K562 (cell line): Measurements from ENCODE around the gene ATP6V0A1. TPM values are rescaled to one million over a fixed set of nuclear protein-coding genes. Genes with fewer than 3 reads are reported as not detected.

ENCODE experiments used
- EHMT2 ChIP-seq: fragments of 450-650 bp; IDR thresholded peaks from 2 replicates; pipeline ENCODE4 v1.6.1; 2018; ENCODE audit warnings: antibody characterized with exemption
- KDM1A ChIP-seq, 2 experiments: fragments of 450-650 bp; IDR thresholded peaks; 2 replicates each; pipeline ENCODE4 v1.6.1; 2016; ENCODE audit warnings: mild to moderate bottlenecking in 2 of 2
- NR1H2 ChIP-seq: sonication (generic); formaldehyde crosslinking; IDR thresholded peaks from 2 replicates; pipeline ENCODE4 v1.4.0; 2020; ENCODE audit warnings: mild to moderate bottlenecking, missing genetic modification reagents
- POLR2A ChIP-seq: fragments of 450-650 bp; conservative IDR thresholded peaks from 2 replicates; pipeline ENCODE4 v1.6.1; 2016
- THAP7 ChIP-seq: fragments of 250-450 bp; sonication (Bioruptor Pico); IDR thresholded peaks from 2 replicates; pipeline ENCODE4 v1.5.0; 2021
- ZNF507 ChIP-seq: conservative IDR thresholded peaks from 2 replicates; pipeline ENCODE4 v1.6.1; 2017; ENCODE audit warnings: missing genetic modification characterization, missing compliant biosample characterization
- polyA plus RNA-seq, 8 experiments: library from polyadenylated mRNA; depleted of rRNA in 4 of 8; stranded (reverse) in 5 of 8; unstranded in 3 of 8; fragments of >200 nt; fragmentation: Nextera tagmentation in 2 of 8; fragmentation: Illumina TruSeq in 1 of 8; extraction: Ambion mirVana in 2 of 8; extraction: Trizol in 1 of 8; gene quantifications; 2 replicates each; pipeline versions ENCODE4 v1.2.1 to v1.2.3, GENCODE V29; 2011 to 2014; ENCODE audit warnings: inconsistent platforms in 1 of 8, missing spikeins in 1 of 8
- total RNA-seq, 7 experiments: library from RNA; depleted of rRNA in 6 of 7; stranded (reverse); fragments of >200 nt in 6 of 7; fragmentation: Illumina TruSeq in 2 of 7; extraction: Trizol in 2 of 7; gene quantifications; 2 replicates each; pipeline versions ENCODE4 v1.2.1 to v1.2.3, GENCODE V29; 2011 to 2021; ENCODE audit warnings: low replicate concordance in 1 of 7
- TF ChIP-seq, protein P1 (sequence below), 2 experiments: fragments of 450-650 bp; formaldehyde crosslinking in 1 of 2; IDR thresholded peaks; 2 replicates each; pipeline versions ENCODE4 v1.4.0 to v1.6.1; 2014 to 2020; ENCODE audit warnings: mild to moderate bottlenecking in 2 of 2, borderline replicate concordance in 1 of 2, low read depth in 1 of 2
- TF ChIP-seq, protein P2 (sequence below): sonication (generic); formaldehyde crosslinking; IDR thresholded peaks from 2 replicates; pipeline ENCODE4 v1.8.0; 2023; ENCODE audit warnings: missing genetic modification reagents, mild to moderate bottlenecking, borderline replicate concordance
- TF ChIP-seq, protein P3 (sequence below), 2 experiments: fragments of 200-800 bp in 1 of 2; sonication (Bioruptor generic) in 1 of 2; sonication (generic) in 1 of 2; formaldehyde crosslinking in 1 of 2; IDR thresholded peaks in 1 of 2; conservative IDR thresholded peaks in 1 of 2; 2 replicates each; pipeline versions ENCODE4 v1.5.0 to v1.6.1; 2016 to 2020; ENCODE audit warnings: missing compliant biosample characterization in 1 of 2, missing genetic modification characterization in 1 of 2, missing genetic modification reagents in 1 of 2

ATP6V0A1 gene
- total and polyA plus RNA-seq, 9 of the 15 experiments (the other 6 are each of a cell fraction or from before 2014, with no cell fraction given) = 11.8 to 158 (median 75.5) TPM

DNA sequence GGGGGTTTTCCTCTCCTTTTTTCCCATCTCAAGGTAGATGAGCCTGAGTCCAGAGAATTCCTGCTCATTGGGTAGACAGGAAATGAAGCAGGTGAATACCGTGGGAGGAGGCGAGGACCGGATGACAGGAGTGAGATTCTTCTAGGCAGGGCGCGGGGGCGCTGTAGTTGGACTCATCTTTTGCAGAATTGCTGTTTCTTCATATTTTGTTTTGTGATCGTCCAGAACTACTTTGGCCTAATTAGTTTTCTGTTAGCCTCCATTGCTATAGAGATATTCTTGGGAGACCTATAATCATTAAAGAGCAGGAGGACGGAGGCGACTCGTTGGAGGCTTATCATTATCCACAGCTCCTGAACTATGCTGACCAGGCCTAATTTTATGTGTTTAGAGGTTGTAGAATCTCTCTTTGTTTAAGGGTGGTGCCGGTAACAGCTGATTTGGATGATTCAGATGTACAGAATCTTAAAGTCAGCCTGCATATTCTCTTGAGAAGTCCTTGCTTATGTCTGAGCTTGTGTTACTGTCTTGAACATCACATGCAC is 650 bp downstream of the ATP6V0A1 start (continued):
- TF ChIP-seq, protein P1, sequence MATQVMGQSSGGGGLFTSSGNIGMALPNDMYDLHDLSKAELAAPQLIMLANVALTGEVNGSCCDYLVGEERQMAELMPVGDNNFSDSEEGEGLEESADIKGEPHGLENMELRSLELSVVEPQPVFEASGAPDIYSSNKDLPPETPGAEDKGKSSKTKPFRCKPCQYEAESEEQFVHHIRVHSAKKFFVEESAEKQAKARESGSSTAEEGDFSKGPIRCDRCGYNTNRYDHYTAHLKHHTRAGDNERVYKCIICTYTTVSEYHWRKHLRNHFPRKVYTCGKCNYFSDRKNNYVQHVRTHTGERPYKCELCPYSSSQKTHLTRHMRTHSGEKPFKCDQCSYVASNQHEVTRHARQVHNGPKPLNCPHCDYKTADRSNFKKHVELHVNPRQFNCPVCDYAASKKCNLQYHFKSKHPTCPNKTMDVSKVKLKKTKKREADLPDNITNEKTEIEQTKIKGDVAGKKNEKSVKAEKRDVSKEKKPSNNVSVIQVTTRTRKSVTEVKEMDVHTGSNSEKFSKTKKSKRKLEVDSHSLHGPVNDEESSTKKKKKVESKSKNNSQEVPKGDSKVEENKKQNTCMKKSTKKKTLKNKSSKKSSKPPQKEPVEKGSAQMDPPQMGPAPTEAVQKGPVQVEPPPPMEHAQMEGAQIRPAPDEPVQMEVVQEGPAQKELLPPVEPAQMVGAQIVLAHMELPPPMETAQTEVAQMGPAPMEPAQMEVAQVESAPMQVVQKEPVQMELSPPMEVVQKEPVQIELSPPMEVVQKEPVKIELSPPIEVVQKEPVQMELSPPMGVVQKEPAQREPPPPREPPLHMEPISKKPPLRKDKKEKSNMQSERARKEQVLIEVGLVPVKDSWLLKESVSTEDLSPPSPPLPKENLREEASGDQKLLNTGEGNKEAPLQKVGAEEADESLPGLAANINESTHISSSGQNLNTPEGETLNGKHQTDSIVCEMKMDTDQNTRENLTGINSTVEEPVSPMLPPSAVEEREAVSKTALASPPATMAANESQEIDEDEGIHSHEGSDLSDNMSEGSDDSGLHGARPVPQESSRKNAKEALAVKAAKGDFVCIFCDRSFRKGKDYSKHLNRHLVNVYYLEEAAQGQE (IDR thresholded peaks at IDR 0.05; ENCODE audit: borderline replicate concordance) = peak; percentile 10; the same call in 1 of the 2 replicates
- TF ChIP-seq, protein P1 (CRISPR knock-in tag; IDR thresholded peaks at IDR 0.05; ENCODE audit: low read depth) = no peak
- TF ChIP-seq, protein P2, sequence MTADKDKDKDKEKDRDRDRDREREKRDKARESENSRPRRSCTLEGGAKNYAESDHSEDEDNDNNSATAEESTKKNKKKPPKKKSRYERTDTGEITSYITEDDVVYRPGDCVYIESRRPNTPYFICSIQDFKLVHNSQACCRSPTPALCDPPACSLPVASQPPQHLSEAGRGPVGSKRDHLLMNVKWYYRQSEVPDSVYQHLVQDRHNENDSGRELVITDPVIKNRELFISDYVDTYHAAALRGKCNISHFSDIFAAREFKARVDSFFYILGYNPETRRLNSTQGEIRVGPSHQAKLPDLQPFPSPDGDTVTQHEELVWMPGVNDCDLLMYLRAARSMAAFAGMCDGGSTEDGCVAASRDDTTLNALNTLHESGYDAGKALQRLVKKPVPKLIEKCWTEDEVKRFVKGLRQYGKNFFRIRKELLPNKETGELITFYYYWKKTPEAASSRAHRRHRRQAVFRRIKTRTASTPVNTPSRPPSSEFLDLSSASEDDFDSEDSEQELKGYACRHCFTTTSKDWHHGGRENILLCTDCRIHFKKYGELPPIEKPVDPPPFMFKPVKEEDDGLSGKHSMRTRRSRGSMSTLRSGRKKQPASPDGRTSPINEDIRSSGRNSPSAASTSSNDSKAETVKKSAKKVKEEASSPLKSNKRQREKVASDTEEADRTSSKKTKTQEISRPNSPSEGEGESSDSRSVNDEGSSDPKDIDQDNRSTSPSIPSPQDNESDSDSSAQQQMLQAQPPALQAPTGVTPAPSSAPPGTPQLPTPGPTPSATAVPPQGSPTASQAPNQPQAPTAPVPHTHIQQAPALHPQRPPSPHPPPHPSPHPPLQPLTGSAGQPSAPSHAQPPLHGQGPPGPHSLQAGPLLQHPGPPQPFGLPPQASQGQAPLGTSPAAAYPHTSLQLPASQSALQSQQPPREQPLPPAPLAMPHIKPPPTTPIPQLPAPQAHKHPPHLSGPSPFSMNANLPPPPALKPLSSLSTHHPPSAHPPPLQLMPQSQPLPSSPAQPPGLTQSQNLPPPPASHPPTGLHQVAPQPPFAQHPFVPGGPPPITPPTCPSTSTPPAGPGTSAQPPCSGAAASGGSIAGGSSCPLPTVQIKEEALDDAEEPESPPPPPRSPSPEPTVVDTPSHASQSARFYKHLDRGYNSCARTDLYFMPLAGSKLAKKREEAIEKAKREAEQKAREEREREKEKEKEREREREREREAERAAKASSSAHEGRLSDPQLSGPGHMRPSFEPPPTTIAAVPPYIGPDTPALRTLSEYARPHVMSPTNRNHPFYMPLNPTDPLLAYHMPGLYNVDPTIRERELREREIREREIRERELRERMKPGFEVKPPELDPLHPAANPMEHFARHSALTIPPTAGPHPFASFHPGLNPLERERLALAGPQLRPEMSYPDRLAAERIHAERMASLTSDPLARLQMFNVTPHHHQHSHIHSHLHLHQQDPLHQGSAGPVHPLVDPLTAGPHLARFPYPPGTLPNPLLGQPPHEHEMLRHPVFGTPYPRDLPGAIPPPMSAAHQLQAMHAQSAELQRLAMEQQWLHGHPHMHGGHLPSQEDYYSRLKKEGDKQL (CRISPR knock-in tag) = no peak
- TF ChIP-seq NR1H2 = no peak
- no peak for TF ChIP-seq ZNF507 (tag)
- TF ChIP-seq, protein P3, sequence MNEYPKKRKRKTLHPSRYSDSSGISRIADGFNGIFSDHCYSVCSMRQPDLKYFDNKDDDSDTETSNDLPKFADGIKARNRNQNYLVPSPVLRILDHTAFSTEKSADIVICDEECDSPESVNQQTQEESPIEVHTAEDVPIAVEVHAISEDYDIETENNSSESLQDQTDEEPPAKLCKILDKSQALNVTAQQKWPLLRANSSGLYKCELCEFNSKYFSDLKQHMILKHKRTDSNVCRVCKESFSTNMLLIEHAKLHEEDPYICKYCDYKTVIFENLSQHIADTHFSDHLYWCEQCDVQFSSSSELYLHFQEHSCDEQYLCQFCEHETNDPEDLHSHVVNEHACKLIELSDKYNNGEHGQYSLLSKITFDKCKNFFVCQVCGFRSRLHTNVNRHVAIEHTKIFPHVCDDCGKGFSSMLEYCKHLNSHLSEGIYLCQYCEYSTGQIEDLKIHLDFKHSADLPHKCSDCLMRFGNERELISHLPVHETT (CRISPR knock-in tag; conservative IDR thresholded peaks at IDR 0.05 in 1 of 2, IDR thresholded peaks at IDR 0.05 in 1 of 2) = no peak
- no peak for TF ChIP-seq EHMT2
- TF ChIP-seq KDM1A (IDR thresholded peaks at IDR 0.05) = peak in 1 of 2 experiments; percentile 49; a peak in 3 of 4 replicates
- TF ChIP-seq POLR2A = no peak
- no peak for TF ChIP-seq THAP7
